A673 (cell line): ENCODE data around the gene UVRAG.

ENCODE experiments used
- EZH2 ChIP-seq: fragments of 200-600 bp; sonication (generic); IDR thresholded peaks from 2 replicates; pipeline ENCODE4 v1.6.1; 2017; ENCODE audit warnings: borderline replicate concordance, low read depth, mild to moderate bottlenecking, mixed read lengths, antibody characterized with exemption, low read length; ENCODE audit not compliant: poor library complexity, severe bottlenecking
- TF ChIP-seq, protein P1 (sequence below): fragments of 300-800, 200-600 bp; sonication (generic); conservative IDR thresholded peaks from 2 replicates; pipeline ENCODE4 v1.5.1; 2017; ENCODE audit warnings: low read depth, mild to moderate bottlenecking, antibody characterized with exemption, low read length, moderate library complexity, mixed read lengths

GRCh38 chr11:76033699-76034098, 218.7 kb downstream of the UVRAG start:
- TF ChIP-seq, protein P1, sequence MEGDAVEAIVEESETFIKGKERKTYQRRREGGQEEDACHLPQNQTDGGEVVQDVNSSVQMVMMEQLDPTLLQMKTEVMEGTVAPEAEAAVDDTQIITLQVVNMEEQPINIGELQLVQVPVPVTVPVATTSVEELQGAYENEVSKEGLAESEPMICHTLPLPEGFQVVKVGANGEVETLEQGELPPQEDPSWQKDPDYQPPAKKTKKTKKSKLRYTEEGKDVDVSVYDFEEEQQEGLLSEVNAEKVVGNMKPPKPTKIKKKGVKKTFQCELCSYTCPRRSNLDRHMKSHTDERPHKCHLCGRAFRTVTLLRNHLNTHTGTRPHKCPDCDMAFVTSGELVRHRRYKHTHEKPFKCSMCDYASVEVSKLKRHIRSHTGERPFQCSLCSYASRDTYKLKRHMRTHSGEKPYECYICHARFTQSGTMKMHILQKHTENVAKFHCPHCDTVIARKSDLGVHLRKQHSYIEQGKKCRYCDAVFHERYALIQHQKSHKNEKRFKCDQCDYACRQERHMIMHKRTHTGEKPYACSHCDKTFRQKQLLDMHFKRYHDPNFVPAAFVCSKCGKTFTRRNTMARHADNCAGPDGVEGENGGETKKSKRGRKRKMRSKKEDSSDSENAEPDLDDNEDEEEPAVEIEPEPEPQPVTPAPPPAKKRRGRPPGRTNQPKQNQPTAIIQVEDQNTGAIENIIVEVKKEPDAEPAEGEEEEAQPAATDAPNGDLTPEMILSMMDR, result no peak
- no peak for TF ChIP-seq EZH2
